AG09319 (cell line): ENCODE results near the gene MCC.

Experiments
- DNase-seq: peaks from one replicate; pipeline ENCODE4 v3.0.0-alpha.2; 2010; ENCODE audit warnings: low read depth; ENCODE audit errors: extremely low read depth
- TF ChIP-seq, protein P1 (sequence below): IDR thresholded peaks from 2 replicates; pipeline ENCODE4 v1.5.1; 2011; ENCODE audit warnings: low read depth, mild to moderate bottlenecking, inconsistent platforms, low read length, moderate library complexity

Gene MCC

DNA sequence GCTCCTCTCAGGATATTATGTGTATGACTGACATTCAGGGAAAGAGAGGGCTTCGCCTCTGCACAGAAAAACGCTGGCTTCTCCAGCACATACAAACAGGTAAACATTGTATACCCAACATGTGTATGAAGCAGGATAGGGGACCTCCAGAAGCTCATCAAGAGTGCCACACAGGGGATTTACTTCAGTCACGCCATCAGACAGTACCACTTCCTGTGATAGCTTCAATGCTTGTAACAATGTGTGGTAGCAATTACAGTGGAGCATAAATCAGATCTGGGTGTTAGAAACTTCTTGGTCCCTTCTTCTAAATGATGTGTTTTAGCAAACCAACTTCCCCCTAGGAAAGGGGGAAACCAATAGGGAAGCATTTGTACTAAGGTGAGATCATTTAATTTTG, 214.3 kb downstream of the MCC start:
- no peak for DNase-seq
- TF ChIP-seq, protein P1, sequence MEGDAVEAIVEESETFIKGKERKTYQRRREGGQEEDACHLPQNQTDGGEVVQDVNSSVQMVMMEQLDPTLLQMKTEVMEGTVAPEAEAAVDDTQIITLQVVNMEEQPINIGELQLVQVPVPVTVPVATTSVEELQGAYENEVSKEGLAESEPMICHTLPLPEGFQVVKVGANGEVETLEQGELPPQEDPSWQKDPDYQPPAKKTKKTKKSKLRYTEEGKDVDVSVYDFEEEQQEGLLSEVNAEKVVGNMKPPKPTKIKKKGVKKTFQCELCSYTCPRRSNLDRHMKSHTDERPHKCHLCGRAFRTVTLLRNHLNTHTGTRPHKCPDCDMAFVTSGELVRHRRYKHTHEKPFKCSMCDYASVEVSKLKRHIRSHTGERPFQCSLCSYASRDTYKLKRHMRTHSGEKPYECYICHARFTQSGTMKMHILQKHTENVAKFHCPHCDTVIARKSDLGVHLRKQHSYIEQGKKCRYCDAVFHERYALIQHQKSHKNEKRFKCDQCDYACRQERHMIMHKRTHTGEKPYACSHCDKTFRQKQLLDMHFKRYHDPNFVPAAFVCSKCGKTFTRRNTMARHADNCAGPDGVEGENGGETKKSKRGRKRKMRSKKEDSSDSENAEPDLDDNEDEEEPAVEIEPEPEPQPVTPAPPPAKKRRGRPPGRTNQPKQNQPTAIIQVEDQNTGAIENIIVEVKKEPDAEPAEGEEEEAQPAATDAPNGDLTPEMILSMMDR, result no peak

- DNase-seq, result no peak
- TF ChIP-seq, protein P1, result no peak
These were observed 216.4 kb downstream of the MCC start for GRCh38 chr5:113271745-113272454.

- TF ChIP-seq, protein P1, result no peak
- no peak for DNase-seq
These were observed 217.2 kb downstream of the MCC start for GRCh38 chr5:113271015-113271414.

DNA sequence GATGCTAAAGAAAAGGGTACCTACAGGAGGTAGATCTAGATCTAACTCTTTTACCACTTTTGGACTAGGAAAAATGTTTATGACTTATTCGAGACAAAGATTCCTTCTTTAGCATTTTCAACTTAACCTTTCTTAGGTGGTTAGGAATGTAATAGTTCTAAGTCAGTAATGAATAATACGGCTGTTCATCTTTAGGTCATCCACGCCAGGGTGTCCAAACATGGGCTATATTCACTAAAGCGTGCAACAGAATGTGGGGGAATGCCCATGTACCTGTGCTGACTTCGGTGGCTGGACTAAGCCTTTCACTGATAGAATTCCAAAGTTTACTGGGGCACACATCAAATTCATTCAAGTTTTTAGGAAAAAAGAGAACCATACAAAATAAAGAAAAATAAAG, 218.2 kb downstream of the MCC start:
- TF ChIP-seq, protein P1, result no peak
- DNase-seq, result no peak

DNA sequence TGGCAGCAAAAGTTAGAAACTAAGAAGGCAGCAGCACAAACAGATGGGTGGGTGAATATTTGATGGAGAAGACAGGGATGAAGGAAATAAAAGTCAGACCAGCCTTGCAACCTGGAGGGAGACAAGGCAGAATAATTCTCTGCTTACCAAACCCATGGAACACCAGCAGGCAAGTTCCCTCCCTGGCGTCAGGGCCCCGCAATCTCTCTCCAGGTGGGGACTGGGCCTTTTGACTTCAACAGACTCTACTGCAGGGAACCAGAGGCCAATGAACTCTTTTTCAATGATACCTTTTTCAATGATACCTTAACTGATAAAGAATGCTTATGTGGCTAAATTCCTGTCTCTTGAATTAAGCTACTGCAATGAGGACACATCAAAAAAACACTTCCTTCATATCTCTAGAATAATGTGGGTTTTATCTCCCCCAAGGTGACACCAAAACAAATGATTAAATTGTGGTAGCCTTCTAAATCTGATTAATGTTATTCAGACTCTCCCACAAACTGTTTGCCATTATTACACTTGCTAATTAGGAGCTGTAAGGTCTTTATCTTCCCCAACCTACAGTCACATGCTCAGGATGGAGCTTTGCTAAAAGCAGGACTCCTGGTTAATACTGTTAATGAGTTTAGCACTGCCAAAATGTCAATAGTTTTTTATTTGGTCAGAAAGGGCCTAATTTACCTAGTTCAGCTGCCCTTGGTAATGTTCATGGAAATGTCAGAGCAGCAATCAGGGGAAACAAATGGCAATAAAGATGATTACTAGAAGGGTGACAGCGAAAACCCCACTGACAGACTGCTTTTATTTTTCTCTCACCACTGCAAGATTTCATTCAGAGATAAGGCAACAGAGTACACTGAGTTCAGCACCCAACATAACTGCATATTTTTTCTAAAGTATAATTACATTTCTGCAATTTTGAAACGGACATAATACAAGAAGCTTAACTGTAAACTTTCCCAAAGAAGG, 218.9 kb downstream of the MCC start:
- no peak for DNase-seq
- TF ChIP-seq, protein P1, result no peak

DNA sequence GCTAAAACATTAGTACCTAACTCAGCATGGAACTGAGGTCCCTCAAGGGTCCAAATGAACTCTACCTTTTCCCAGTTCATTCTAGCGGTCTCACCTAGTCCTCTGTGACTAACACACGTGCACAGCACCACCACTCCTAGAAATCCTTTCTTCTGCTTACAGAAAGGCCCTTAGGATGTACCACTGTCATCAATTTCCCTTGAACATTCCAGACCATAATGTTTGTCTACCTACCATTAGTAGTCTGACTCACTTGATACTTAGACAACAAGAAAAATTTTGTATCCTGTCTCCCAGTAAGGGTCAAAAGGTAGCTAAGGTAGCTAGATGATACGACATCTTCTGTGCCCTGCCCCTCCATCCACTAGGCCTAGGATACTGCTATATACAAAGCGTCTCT, 220.0 kb downstream of the MCC start:
- no peak for DNase-seq
- TF ChIP-seq, protein P1, result no peak

- TF ChIP-seq, protein P1, result no peak
- DNase-seq, result no peak
These were observed 220.8 kb downstream of the MCC start for GRCh38 chr5:113267361-113267900.
